ENCODE measurements around the gene KRTAP4-11.
"Not testable (repeated sequence)": the region's sequence is repeated elsewhere in the genome, so short reads cannot be mapped to it uniquely, and the experiment has no call there.

KRTAP4-11 gene

GRCh38 chr17:41125064-41125463 lies 6.9 kb upstream of the KRTAP4-11 start:
- DNase-seq (ENCODE audit: low read depth in 4 of 4, low spot score in 1 of 4) = no peak

GRCh38 chr17:41123991-41124371 lies 5.8 kb upstream of the KRTAP4-11 start, which contains the start of gene KRTAP4-12:
TSS of gene KRTAP4-12 (minus strand) at chr17:41124182. CDS start at chr17:41124122, 60 bp downstream.
- not testable (repeated sequence) for DNase-seq (ENCODE audit: low read depth in 4 of 4, low spot score in 1 of 4)

DNA sequence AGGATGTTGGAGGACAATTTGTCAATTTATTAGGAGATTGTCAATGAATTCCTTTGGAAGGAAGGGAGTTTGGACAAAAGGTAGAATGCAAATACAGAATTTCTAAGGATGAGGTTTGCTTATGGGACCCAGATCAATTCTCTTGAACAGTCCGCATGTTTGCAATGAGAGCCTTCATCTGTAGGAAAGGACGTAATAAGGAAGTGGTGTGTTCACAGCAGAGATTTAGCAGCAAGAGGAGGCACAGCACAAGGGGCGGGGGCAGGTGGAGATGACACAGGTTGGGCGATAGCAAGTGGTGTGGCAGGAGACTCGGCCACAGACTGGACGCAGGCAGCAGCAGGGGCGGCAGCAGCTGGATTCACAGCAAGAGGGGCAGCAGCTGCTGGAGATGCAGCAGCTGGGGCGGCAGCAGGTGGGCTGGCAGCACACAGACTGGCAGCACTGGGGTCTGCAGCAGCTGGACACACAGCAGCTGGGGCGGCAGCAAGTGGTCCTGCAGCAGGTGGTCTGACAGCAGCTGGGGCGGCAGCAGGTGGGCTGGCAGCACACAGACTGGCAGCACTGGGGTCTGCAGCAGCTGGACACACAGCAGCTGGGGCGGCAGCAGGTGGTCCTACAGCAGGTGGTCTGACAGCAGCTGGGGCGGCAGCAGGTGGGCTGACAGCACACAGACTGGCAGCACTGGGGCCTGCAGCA lies 5.3 kb upstream of the KRTAP4-11 start:
- DNase-seq (ENCODE audit: low read depth in 4 of 4, low spot score in 1 of 4) = not testable (repeated sequence)

GRCh38 chr17:41121742-41122141 lies 3.6 kb upstream of the KRTAP4-11 start:
- no peak for DNase-seq (ENCODE audit: low read depth in 4 of 4, low spot score in 1 of 4)

GRCh38 chr17:41119696-41120690 lies 1.8 kb upstream of the KRTAP4-11 start:
- not testable (repeated sequence) for DNase-seq (ENCODE audit: low read depth in 4 of 4, low spot score in 1 of 4)

DNA sequence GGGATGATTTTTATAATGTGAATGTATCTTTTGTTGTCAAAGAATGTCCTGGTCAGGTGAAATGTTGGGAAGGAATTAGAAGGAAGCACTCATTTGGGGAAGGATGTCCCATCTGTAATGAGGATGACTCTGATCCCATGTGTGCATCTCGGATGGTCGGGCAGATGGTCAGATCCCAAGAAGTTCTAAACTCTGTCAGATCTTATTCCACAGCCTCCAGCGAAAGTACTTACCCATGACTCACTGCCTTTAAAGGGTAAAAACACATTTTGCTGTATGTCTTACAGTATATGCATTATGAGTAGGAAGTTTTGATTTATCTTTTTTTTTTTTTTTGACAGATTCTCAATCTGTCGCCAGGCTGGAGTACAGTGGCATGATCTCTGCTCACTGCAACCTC lies 548 bp upstream of the KRTAP4-11 start:
- DNase-seq (ENCODE audit: low read depth in 4 of 4, low spot score in 1 of 4) = no peak

DNA sequence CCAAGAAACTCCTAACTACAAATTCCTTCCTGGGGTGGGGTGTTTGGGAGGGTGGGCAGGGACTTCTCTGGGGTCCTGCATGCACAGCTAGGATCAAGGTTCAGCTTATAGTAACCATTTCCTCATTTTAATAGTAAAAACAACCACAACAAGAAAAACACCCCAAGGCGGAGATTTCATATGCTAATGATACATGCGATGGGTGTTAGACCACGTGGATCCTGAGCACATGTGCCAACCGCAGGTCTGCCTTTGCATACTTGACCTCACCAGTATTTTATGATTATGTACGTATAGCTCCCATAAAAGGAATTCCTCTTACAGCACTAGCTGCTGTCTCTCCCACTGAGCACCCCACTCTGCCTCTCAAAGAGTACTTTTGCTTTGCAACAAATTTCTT lies 1.9 kb downstream of the KRTAP4-11 start:
- DNase-seq (ENCODE audit: low read depth in 4 of 4, low spot score in 1 of 4) = no peak

- no peak for DNase-seq (ENCODE audit: low read depth in 4 of 4, low spot score in 1 of 4)
Measured at GRCh38 chr17:41111151-41111885, 6.9 kb downstream of the KRTAP4-11 start.

- DNase-seq (ENCODE audit: low read depth in 4 of 4, low spot score in 1 of 4) = not testable (repeated sequence)
Measured at GRCh38 chr17:41108728-41109386, 9.3 kb downstream of the KRTAP4-11 start.

DNA sequence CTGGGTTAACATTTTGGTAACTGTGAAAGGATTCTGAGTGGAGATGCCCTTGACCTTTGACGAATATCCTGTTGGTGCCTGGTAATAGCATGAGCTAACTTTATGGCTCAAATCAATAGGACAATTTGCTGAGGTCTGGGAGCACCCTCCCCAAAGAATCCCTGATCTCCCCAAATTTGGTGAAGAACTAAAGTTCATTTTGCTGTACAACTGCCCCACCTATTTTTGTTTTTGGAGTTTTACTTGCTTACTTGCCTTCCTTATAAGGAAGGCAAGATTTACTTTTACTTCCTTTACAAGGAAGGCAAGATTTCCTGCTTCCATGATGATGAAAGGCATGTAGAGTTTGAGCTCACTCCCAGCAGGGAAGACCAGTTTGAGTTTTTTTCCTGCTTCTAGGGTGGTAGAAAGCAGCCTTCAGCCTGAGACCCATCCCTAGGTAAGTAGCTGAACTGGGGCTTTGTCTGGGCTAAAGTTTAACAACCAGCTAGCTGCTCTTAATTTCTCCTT lies 10.2 kb downstream of the KRTAP4-11 start:
- DNase-seq (ENCODE audit: low read depth in 4 of 4, low spot score in 1 of 4) = no peak

DNA sequence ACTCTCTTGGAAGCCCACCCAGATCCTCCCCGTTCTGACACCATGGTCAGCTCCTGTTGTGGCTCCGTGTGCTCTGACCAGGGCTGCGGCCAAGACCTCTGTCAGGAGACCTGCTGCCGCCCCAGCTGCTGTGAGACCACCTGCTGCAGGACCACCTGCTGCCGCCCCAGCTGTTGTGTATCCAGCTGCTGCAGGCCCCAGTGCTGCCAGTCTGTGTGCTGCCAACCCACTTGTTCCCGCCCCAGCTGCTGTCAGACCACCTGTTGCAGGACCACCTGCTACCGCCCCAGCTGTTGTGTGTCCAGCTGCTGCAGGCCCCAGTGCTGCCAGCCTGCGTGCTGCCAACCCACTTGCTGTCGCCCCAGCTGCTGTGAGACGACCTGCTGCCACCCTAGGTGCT lies 12.8 kb downstream of the KRTAP4-11 start, which contains the start of gene KRTAP4-9:
KRTAP4-9 (plus strand) TSS at position 43 of the 400 bp plus-strand sequence; CDS start at position 43, 0 bp downstream.
- not testable (repeated sequence) for DNase-seq (ENCODE audit: low read depth in 4 of 4, low spot score in 1 of 4)

DNA sequence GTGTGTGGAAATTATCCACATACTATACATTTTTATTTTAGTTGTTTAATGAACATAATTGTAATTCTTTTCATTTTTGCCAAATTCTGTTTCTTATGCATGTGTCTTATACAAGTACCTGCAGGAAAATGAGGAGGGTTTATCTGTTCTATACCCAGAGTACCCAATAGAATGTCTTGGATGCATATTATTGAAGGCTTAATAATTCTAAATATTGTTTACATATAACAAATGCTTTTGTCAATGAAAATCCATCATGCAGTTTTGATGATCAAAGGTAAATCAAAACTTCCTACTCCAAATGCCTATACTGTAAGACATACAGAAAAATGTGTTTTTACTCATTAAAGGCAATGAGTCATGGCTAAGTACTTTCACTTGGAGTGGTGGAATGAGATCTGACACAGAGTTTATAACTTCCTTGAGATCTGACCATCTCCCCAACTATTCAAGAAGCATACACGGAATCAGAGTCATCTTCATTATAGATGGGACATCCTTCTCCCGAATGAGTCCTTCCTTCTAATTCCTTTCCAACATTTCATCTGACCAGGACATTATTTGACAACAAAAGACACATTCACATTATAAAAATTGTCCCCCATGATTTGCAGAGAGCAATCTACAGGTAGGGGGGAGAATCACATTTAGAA lies 13.7 kb downstream of the KRTAP4-11 start:
- DNase-seq (ENCODE audit: low read depth in 4 of 4, low spot score in 1 of 4) = not testable (repeated sequence)

DNA sequence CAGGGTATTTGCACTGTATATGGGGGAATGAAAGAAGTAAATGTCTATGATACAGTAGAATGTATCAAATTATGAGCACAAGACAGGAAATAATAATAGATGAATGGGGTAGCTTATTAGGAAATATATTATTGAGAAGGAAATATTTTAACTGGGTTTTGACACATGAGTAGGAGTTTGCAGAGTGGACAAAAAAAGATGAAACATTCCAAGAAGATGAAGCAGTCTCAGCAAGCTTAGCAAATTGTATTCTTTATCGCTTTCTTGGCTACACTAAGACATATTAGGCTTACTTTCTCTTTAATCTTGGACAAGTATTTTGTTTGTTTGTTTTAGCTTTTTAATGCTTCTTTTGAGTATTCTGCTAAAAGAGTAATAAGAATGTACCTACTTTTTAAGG lies 14.3 kb downstream of the KRTAP4-11 start:
- no peak for DNase-seq (ENCODE audit: low read depth in 4 of 4, low spot score in 1 of 4)

- no peak for DNase-seq (ENCODE audit: low read depth in 4 of 4, low spot score in 1 of 4)
Measured at GRCh38 chr17:41101586-41102259, 16.4 kb downstream of the KRTAP4-11 start, which contains the start of gene KRTAP4-16. TSS of gene KRTAP4-16 (minus strand) at chr17:41102209. CDS start at chr17:41102209, 0 bp downstream.

GRCh38 chr17:41099682-41100480 lies 18.3 kb downstream of the KRTAP4-11 start:
- DNase-seq (ENCODE audit: low read depth in 4 of 4, low spot score in 1 of 4) = not testable (repeated sequence)

DNA sequence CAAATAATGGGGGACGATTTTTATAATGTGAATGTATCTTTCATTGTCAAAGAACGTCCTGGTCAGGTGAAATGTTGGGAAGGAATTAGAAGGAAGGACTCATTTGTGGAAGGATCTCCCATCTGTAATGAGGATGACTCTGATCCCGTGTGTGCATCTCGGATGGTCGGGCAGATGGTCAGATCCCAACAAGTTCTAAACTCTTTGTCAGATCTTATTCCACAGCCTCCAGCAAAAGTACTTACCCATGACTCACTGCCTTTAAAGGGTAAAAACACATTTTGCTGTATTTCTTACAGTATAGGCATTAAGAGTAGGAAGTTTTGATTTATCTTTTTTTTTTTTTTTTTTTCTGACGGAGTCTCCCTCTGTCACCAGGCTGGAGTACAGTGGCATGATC lies 19.7 kb downstream of the KRTAP4-11 start:
- no peak for DNase-seq (ENCODE audit: low read depth in 4 of 4, low spot score in 1 of 4)

GRCh38 chr17:41098042-41098441 lies 20.1 kb downstream of the KRTAP4-11 start, which contains the start of gene KRTAP4-8:
TSS of gene KRTAP4-8 (minus strand) at chr17:41098142. CDS start at chr17:41098084, 58 bp downstream.
- no peak for DNase-seq (ENCODE audit: low read depth in 4 of 4, low spot score in 1 of 4)

GRCh38 chr17:41096055-41096454 lies 22.1 kb downstream of the KRTAP4-11 start:
- no peak for DNase-seq (ENCODE audit: low read depth in 4 of 4, low spot score in 1 of 4)

Measured in stimulated activated CD4-positive, alpha-beta T cell treated with anti-CD3 and anti-CD28 coated beads, Interleukin-1b, Interleukin-23, amount 100 ng/mL, for 24 hours (primary cell).